DOHH2 (cell line): ENCODE measurements around the gene REC114.

Experiments used
- CTCF ChIP-seq: fragments of 200-600 bp; sonication (generic); IDR thresholded peaks from one replicate; pipeline ENCODE4 v1.5.1; 2014; ENCODE audit warnings: antibody characterized with exemption, mild to moderate bottlenecking, low read depth, low read length; ENCODE audit not compliant: poor library complexity, severe bottlenecking
- EZH2phosphoT487 ChIP-seq: fragments of 200-600 bp; sonication (generic); IDR thresholded peaks from 2 replicates; pipeline ENCODE4 v1.6.1; 2017; ENCODE audit warnings: borderline replicate concordance, mild to moderate bottlenecking, antibody characterized with exemption, low read length, moderate library complexity, mixed read lengths

GRCh38 chr15:73493922-73494321 is 51.0 kb downstream of the REC114 start:
- TF ChIP-seq CTCF (no peak), EZH2phosphoT487 (no peak)
